GM23338 (cell line): ENCODE data around the gene PTPN20. TPM values are rescaled to one million over a fixed set of nuclear protein-coding genes. Genes with fewer than 3 reads are reported as not detected.

Experiments
- ATAC-seq: fragments of 200-7000 bp; cut with Tn5 transposase; 3 replicates; pipeline ENCODE4 v1.9.1; 2020
- DNase-seq: peaks from one replicate; pipeline ENCODE4 v3.0.0-alpha.2; 2015; ENCODE audit warnings: low spot score
- H2AFZ ChIP-seq: fragments of 200-600 bp; sonication (generic); 2 replicates; pipeline ENCODE4 v1.8.0; 2016; ENCODE audit warnings: antibody characterized with exemption, mild to moderate bottlenecking, moderate library complexity
- H3F3A ChIP-seq: fragments of 200-600 bp; sonication (generic); replicated peaks from 2 replicates; pipeline ENCODE4 v1.8.0; 2017; ENCODE audit warnings: antibody characterized with exemption, mixed run types, low read depth
- H3K27ac ChIP-seq: fragments of 200-600 bp; sonication (generic); 2 replicates; pipeline ENCODE4 v1.6.1; 2016; ENCODE audit warnings: low read depth
- H3K27me3 ChIP-seq: fragments of 200-600 bp; sonication (generic); 2 replicates; pipeline ENCODE4 v1.8.0; 2016; ENCODE audit warnings: mild to moderate bottlenecking, mixed run types, moderate library complexity; ENCODE audit not compliant: insufficient read depth
- H3K36me3 ChIP-seq: fragments of 200-600 bp; sonication (generic); 2 replicates; pipeline ENCODE4 v1.8.0; 2016; ENCODE audit warnings: mild to moderate bottlenecking; ENCODE audit not compliant: insufficient read depth
- H3K4me1 ChIP-seq: fragments of 200-600 bp; sonication (generic); 2 replicates; pipeline ENCODE4 v1.8.0; 2016; ENCODE audit warnings: mild to moderate bottlenecking, moderate library complexity; ENCODE audit not compliant: insufficient read depth
- H3K4me2 ChIP-seq: fragments of 200-600 bp; sonication (generic); 2 replicates; pipeline ENCODE4 v1.7.1; 2017; ENCODE audit warnings: mixed run types
- H3K4me3 ChIP-seq: fragments of 200-600 bp; sonication (generic); 2 replicates; pipeline ENCODE4 v1.6.1; 2016; ENCODE audit warnings: mixed run types
- H3K79me2 ChIP-seq: fragments of 200-600 bp; sonication (generic); replicated peaks from 2 replicates; pipeline ENCODE4 v1.8.0; 2017; ENCODE audit warnings: mild to moderate bottlenecking; ENCODE audit not compliant: insufficient read depth
- H3K9me2 ChIP-seq: fragments of 200-600 bp; sonication (generic); 2 replicates; pipeline ENCODE4 v1.8.0; 2017; ENCODE audit not compliant: insufficient read depth
- H4K20me1 ChIP-seq: fragments of 200-600 bp; sonication (generic); replicated peaks from 2 replicates; pipeline ENCODE4 v1.8.0; 2017; ENCODE audit warnings: mild to moderate bottlenecking; ENCODE audit not compliant: insufficient read depth
- H3K27ac Mint-ChIP-seq: 2 replicates; pipeline ENCODE4 v1.8.0; 2020; ENCODE audit warnings: inconsistent platforms, mild to moderate bottlenecking, moderate library complexity, mixed read lengths
- H3K27me3 Mint-ChIP-seq: 3 replicates; pipeline ENCODE4 v1.8.0; 2022; ENCODE audit warnings: low read depth, mild to moderate bottlenecking, moderate library complexity, mixed read lengths, inconsistent platforms; ENCODE audit not compliant: insufficient read depth, poor library complexity
- H3K36me3 Mint-ChIP-seq: 3 replicates; pipeline ENCODE4 v1.8.0; 2021; ENCODE audit warnings: low read depth, mild to moderate bottlenecking, inconsistent platforms, moderate library complexity, mixed read lengths
- H3K4me1 Mint-ChIP-seq: 3 replicates; pipeline ENCODE4 v1.8.0; 2020; ENCODE audit warnings: mild to moderate bottlenecking, inconsistent platforms, mixed read lengths
- H3K4me3 Mint-ChIP-seq: 3 replicates; pipeline ENCODE4 v1.8.0; 2021; ENCODE audit warnings: moderate library complexity, mild to moderate bottlenecking, inconsistent platforms, mixed read lengths
- H3K9me3 Mint-ChIP-seq: 3 replicates; pipeline ENCODE4 v1.8.0; 2020; ENCODE audit warnings: moderate library complexity, mild to moderate bottlenecking, inconsistent platforms, mixed read lengths
- CREB1 ChIP-seq: fragments of 250-450 bp; sonication (Bioruptor Pico); IDR thresholded peaks from 2 replicates; pipeline ENCODE4 v1.5.0; 2020; ENCODE audit warnings: low read depth, mild to moderate bottlenecking, moderate library complexity
- EZH2 ChIP-seq: fragments of 200-600 bp; sonication (generic); IDR thresholded peaks from one replicate; pipeline ENCODE4 v1.8.0; 2017; ENCODE audit warnings: antibody characterized with exemption, mild to moderate bottlenecking, low read depth; ENCODE audit not compliant: unreplicated experiment
- EZH2phosphoT487 ChIP-seq: fragments of 200-600 bp; sonication (generic); IDR thresholded peaks from one replicate; pipeline ENCODE4 v1.8.1; 2018; ENCODE audit warnings: antibody characterized with exemption; ENCODE audit not compliant: unreplicated experiment
- JUNB ChIP-seq: IDR thresholded peaks from one replicate; pipeline ENCODE4 v1.6.1; 2016; ENCODE audit warnings: antibody characterized with exemption; ENCODE audit not compliant: unreplicated experiment
- NANOG ChIP-seq: IDR thresholded peaks from 2 replicates; pipeline ENCODE4 v1.6.1; 2016; ENCODE audit warnings: antibody characterized with exemption, borderline replicate concordance
- POLR2AphosphoS5 ChIP-seq: IDR thresholded peaks from 2 replicates; pipeline ENCODE4 v1.6.1; 2016; ENCODE audit warnings: antibody characterized with exemption, low read depth
- STAT1 ChIP-seq: IDR thresholded peaks from one replicate; pipeline ENCODE4 v1.6.1; 2016; ENCODE audit warnings: antibody characterized with exemption; ENCODE audit not compliant: unreplicated experiment
- ZNF114 ChIP-seq: fragments of 250-450 bp; sonication (Bioruptor Pico); IDR thresholded peaks from 2 replicates; pipeline ENCODE4 v1.5.0; 2020; ENCODE audit warnings: mild to moderate bottlenecking, moderate library complexity
- ZNF331 ChIP-seq: fragments of 250-450 bp; sonication (Bioruptor Pico); IDR thresholded peaks from 2 replicates; pipeline ENCODE4 v1.5.0; 2020; ENCODE audit warnings: low read depth, mild to moderate bottlenecking, moderate library complexity
- polyA plus RNA-seq: library from polyadenylated mRNA; unstranded; fragments of >200 nt; fragmentation: Nextera tagmentation; extraction: Ambion mirVana; gene quantifications from 2 replicates; pipeline ENCODE4 v1.2.1, GENCODE V29; 2016
- total RNA-seq: library from RNA; depleted of rRNA; stranded (reverse); fragments of >200 nt; shearing (Covaris generic); gene quantifications from 2 replicates; pipeline ENCODE4 v1.2.3, GENCODE V29; 2014
- TF ChIP-seq, protein P1 (sequence below): fragments of 250-450 bp; sonication (Bioruptor Pico); IDR thresholded peaks from 2 replicates; pipeline ENCODE4 v1.5.0; 2020; ENCODE audit warnings: mild to moderate bottlenecking, moderate library complexity
- TF ChIP-seq, protein P2 (sequence below), 2 experiments: fragments of 200-600 bp in 1 of 2; sonication (generic) in 1 of 2; conservative IDR thresholded peaks; 2 replicates each; pipeline versions ENCODE4 v1.5.1 to v1.6.1; 2016 to 2017; ENCODE audit warnings: antibody characterized with exemption in 2 of 2, low read depth in 2 of 2, mild to moderate bottlenecking in 2 of 2, moderate library complexity in 1 of 2
- TF ChIP-seq, protein P3 (sequence below): IDR thresholded peaks from one replicate; pipeline ENCODE4 v1.6.1; 2018; ENCODE audit warnings: antibody characterized with exemption; ENCODE audit not compliant: unreplicated experiment
- TF ChIP-seq, protein P4 (sequence below): IDR thresholded peaks from 2 replicates; pipeline ENCODE4 v1.6.1; 2016; ENCODE audit warnings: antibody characterized with exemption

PTPN20 gene
- total and polyA plus RNA-seq, 2 experiments from 2014 or later = 0.13 TPM; not detected in 1

DNA sequence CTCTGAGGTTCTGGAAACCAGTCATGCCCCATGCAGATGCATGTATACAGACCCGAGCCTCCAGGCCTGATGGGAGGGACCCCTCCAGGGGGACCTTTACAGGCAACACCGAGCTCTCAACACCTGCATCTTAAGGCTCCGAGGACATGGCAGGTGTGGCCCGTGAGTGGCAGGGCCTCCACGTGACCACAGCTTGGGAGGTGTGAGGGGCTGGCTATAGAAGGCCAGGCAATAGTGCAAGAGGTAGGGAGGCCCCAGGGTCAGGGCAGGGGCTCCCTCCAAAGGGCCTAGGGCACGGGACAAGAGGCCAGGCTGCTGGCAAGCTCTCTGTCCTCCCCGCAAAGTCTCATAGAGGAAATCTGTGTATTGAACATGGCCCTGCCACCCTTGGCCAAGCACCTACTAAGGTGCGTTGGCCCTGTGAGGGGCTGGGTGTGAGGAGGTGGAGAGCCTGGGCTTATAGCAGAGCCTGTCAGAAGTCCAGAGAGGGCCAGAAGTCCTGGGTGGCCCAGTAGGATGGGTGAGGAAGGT lies 134.2 kb downstream of the PTPN20 start:
- ATAC-seq (no peak), DNase-seq (no peak)
- H3K4me1 ChIP-seq = no peaks in the 10 kb centered on the region
- Mint-ChIP-seq H3K4me1 (peaks cover 8% of the 10 kb centered on the region), H3K4me3 (no peak overlapping the region), H3K27me3 (peaks cover 12% of the 10 kb centered on the region), H3K27ac (no peak overlapping the region), H3K36me3 (no peaks in the 10 kb centered on the region), H3K9me3 (no peaks in the 10 kb centered on the region)
- H3K36me3 ChIP-seq = no peaks in the 10 kb centered on the region
- no peaks in the 10 kb centered on the region for H3K79me2 ChIP-seq
- no peak overlapping the region for H3K4me3 ChIP-seq
- H3K27me3 ChIP-seq = no peaks in the 10 kb centered on the region
- no peak overlapping the region for H2AFZ ChIP-seq
- TF ChIP-seq NANOG (no peak), CREB1 (CRISPR knock-in tag) (no peak), POLR2AphosphoS5 (no peak), EZH2 (no peak), EZH2phosphoT487 (no peak), ZNF331 (CRISPR knock-in tag) (no peak), STAT1 (no peak), JUNB (no peak), ZNF114 (no peak)
- TF ChIP-seq, protein P1, sequence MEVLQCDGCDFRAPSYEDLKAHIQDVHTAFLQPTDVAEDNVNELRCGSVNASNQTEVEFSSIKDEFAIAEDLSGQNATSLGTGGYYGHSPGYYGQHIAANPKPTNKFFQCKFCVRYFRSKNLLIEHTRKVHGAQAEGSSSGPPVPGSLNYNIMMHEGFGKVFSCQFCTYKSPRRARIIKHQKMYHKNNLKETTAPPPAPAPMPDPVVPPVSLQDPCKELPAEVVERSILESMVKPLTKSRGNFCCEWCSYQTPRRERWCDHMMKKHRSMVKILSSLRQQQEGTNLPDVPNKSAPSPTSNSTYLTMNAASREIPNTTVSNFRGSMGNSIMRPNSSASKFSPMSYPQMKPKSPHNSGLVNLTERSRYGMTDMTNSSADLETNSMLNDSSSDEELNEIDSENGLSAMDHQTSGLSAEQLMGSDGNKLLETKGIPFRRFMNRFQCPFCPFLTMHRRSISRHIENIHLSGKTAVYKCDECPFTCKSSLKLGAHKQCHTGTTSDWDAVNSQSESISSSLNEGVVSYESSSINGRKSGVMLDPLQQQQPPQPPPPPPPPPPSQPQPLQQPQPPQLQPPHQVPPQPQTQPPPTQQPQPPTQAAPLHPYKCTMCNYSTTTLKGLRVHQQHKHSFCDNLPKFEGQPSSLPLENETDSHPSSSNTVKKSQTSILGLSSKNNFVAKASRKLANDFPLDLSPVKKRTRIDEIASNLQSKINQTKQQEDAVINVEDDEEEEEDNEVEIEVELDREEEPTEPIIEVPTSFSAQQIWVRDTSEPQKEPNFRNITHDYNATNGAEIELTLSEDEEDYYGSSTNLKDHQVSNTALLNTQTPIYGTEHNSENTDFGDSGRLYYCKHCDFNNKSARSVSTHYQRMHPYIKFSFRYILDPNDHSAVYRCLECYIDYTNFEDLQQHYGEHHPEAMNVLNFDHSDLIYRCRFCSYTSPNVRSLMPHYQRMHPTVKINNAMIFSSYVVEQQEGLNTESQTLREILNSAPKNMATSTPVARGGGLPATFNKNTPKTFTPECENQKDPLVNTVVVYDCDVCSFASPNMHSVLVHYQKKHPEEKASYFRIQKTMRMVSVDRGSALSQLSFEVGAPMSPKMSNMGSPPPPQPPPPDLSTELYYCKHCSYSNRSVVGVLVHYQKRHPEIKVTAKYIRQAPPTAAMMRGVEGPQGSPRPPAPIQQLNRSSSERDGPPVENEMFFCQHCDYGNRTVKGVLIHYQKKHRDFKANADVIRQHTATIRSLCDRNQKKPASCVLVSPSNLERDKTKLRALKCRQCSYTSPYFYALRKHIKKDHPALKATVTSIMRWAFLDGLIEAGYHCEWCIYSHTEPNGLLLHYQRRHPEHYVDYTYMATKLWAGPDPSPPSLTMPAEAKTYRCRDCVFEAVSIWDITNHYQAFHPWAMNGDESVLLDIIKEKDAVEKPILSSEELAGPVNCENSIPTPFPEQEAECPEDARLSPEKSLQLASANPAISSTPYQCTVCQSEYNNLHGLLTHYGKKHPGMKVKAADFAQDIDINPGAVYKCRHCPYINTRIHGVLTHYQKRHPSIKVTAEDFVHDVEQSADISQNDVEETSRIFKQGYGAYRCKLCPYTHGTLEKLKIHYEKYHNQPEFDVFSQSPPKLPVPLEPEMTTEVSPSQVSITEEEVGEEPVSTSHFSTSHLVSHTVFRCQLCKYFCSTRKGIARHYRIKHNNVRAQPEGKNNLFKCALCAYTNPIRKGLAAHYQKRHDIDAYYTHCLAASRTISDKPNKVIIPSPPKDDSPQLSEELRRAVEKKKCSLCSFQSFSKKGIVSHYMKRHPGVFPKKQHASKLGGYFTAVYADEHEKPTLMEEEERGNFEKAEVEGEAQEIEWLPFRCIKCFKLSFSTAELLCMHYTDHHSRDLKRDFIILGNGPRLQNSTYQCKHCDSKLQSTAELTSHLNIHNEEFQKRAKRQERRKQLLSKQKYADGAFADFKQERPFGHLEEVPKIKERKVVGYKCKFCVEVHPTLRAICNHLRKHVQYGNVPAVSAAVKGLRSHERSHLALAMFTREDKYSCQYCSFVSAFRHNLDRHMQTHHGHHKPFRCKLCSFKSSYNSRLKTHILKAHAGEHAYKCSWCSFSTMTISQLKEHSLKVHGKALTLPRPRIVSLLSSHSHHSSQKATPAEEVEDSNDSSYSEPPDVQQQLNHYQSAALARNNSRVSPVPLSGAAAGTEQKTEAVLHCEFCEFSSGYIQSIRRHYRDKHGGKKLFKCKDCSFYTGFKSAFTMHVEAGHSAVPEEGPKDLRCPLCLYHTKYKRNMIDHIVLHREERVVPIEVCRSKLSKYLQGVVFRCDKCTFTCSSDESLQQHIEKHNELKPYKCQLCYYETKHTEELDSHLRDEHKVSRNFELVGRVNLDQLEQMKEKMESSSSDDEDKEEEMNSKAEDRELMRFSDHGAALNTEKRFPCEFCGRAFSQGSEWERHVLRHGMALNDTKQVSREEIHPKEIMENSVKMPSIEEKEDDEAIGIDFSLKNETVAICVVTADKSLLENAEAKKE (CRISPR knock-in tag) = no peak
- TF ChIP-seq, protein P2, sequence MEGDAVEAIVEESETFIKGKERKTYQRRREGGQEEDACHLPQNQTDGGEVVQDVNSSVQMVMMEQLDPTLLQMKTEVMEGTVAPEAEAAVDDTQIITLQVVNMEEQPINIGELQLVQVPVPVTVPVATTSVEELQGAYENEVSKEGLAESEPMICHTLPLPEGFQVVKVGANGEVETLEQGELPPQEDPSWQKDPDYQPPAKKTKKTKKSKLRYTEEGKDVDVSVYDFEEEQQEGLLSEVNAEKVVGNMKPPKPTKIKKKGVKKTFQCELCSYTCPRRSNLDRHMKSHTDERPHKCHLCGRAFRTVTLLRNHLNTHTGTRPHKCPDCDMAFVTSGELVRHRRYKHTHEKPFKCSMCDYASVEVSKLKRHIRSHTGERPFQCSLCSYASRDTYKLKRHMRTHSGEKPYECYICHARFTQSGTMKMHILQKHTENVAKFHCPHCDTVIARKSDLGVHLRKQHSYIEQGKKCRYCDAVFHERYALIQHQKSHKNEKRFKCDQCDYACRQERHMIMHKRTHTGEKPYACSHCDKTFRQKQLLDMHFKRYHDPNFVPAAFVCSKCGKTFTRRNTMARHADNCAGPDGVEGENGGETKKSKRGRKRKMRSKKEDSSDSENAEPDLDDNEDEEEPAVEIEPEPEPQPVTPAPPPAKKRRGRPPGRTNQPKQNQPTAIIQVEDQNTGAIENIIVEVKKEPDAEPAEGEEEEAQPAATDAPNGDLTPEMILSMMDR (conservative IDR thresholded peaks at IDR 0.05; ENCODE audit: low read depth in 2 of 2) = no peak
- TF ChIP-seq, protein P3, sequence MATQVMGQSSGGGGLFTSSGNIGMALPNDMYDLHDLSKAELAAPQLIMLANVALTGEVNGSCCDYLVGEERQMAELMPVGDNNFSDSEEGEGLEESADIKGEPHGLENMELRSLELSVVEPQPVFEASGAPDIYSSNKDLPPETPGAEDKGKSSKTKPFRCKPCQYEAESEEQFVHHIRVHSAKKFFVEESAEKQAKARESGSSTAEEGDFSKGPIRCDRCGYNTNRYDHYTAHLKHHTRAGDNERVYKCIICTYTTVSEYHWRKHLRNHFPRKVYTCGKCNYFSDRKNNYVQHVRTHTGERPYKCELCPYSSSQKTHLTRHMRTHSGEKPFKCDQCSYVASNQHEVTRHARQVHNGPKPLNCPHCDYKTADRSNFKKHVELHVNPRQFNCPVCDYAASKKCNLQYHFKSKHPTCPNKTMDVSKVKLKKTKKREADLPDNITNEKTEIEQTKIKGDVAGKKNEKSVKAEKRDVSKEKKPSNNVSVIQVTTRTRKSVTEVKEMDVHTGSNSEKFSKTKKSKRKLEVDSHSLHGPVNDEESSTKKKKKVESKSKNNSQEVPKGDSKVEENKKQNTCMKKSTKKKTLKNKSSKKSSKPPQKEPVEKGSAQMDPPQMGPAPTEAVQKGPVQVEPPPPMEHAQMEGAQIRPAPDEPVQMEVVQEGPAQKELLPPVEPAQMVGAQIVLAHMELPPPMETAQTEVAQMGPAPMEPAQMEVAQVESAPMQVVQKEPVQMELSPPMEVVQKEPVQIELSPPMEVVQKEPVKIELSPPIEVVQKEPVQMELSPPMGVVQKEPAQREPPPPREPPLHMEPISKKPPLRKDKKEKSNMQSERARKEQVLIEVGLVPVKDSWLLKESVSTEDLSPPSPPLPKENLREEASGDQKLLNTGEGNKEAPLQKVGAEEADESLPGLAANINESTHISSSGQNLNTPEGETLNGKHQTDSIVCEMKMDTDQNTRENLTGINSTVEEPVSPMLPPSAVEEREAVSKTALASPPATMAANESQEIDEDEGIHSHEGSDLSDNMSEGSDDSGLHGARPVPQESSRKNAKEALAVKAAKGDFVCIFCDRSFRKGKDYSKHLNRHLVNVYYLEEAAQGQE = no peak
- TF ChIP-seq, protein P4, sequence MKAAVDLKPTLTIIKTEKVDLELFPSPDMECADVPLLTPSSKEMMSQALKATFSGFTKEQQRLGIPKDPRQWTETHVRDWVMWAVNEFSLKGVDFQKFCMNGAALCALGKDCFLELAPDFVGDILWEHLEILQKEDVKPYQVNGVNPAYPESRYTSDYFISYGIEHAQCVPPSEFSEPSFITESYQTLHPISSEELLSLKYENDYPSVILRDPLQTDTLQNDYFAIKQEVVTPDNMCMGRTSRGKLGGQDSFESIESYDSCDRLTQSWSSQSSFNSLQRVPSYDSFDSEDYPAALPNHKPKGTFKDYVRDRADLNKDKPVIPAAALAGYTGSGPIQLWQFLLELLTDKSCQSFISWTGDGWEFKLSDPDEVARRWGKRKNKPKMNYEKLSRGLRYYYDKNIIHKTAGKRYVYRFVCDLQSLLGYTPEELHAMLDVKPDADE = no peak
- H3K9me2 ChIP-seq = no peaks in the 10 kb centered on the region
- H3K27ac ChIP-seq = no peak overlapping the region
- H3K4me2 ChIP-seq = no peak overlapping the region
- no peaks in the 10 kb centered on the region for H3F3A ChIP-seq
- no peaks in the 10 kb centered on the region for H4K20me1 ChIP-seq
